Measurements from ENCODE around the gene FBL. TPM values are rescaled to one million over a fixed set of nuclear protein-coding genes. Genes with fewer than 3 reads are reported as not detected.

Gene FBL
- total RNA-seq, 1 experiment from 2014 or later = 576 TPM

- no peaks in the 10 kb centered on the region for H3K9me3 Mint-ChIP-seq
- ChIA-PET POLR2A (interaction anchor here (1.0 kb wide), 1 partner anchor 30 kb away, joined by 3 read pairs; no protein-coding TSS in a partner anchor), CTCF (interaction anchor here (1.7 kb wide), 1 partner anchor 48 kb away, joined by 10 read pairs; no protein-coding TSS in a partner anchor)
- TF ChIP-seq ZBTB21 (CRISPR knock-in tag; IDR thresholded peaks at IDR 0.05; ENCODE audit: borderline replicate concordance) (no peak), SMAD4 (CRISPR knock-in tag; IDR thresholded peaks at IDR 0.05) (no peak), TCF7 (CRISPR knock-in tag; IDR thresholded peaks at IDR 0.05; ENCODE audit: low read depth) (no peak), EMX1 (CRISPR knock-in tag; IDR thresholded peaks at IDR 0.05) (no peak), USF1 (CRISPR knock-in tag; IDR thresholded peaks at IDR 0.05) (no peak), ZNF396 (CRISPR knock-in tag; IDR thresholded peaks at IDR 0.05; ENCODE audit: borderline replicate concordance) (no peak), CREM (CRISPR knock-in tag; IDR thresholded peaks at IDR 0.05) (no peak), ESRRA (CRISPR knock-in tag; IDR thresholded peaks at IDR 0.05; ENCODE audit: borderline replicate concordance) (no peak), SP1 (CRISPR knock-in tag; conservative IDR thresholded peaks at IDR 0.05) (no peak), ATF2 (CRISPR knock-in tag; IDR thresholded peaks at IDR 0.05; ENCODE audit: borderline replicate concordance, low read depth) (no peak), JAZF1 (CRISPR knock-in tag; IDR thresholded peaks at IDR 0.05) (no peak), MAX (CRISPR knock-in tag; IDR thresholded peaks at IDR 0.05) (no peak), PREB (CRISPR knock-in tag; IDR thresholded peaks at IDR 0.05; ENCODE audit: borderline replicate concordance) (no peak), AFF4 (CRISPR knock-in tag; IDR thresholded peaks at IDR 0.05; ENCODE audit: borderline replicate concordance) (no peak), NFYB (CRISPR knock-in tag; conservative IDR thresholded peaks at IDR 0.05; ENCODE audit: low read depth) (no peak), NFE2L1 (CRISPR knock-in tag; IDR thresholded peaks at IDR 0.05) (no peak), TP53 (CRISPR knock-in tag; IDR thresholded peaks at IDR 0.05) (no peak), ETV6 (CRISPR knock-in tag; IDR thresholded peaks at IDR 0.05) (no peak)
- no peaks in the 10 kb centered on the region for H3K36me3 Mint-ChIP-seq
- no peak overlapping the region for H3K4me3 Mint-ChIP-seq
- DNase-seq (ENCODE audit: low spot score) = no peak
- H3K27me3 Mint-ChIP-seq (ENCODE audit: low read depth) = peaks cover 3% of the 10 kb centered on the region; the same call in 1 of the 2 replicates
- H3K4me1 Mint-ChIP-seq = peaks cover 28% of the 10 kb centered on the region
- no peak for ATAC-seq
- no peak overlapping the region for H3K27ac Mint-ChIP-seq
Measured at GRCh38 chr19:39795001-39795400, 51.2 kb downstream of the FBL start.

GRCh38 chr19:39792999-39793546 is 53.1 kb downstream of the FBL start:
- ATAC-seq (peak; percentile 92), DNase-seq (ENCODE audit: low spot score) (peak; percentile 85)
- Mint-ChIP-seq H3K4me3 (peak overlapping the region; percentile 69), H3K9me3 (peaks cover 7% of the 10 kb centered on the region), H3K27ac (no peak overlapping the region), H3K4me1 (peaks cover 28% of the 10 kb centered on the region), H3K27me3 (ENCODE audit: low read depth) (peaks cover 3% of the 10 kb centered on the region; the same call in 1 of the 2 replicates), H3K36me3 (no peaks in the 10 kb centered on the region)
- POLR2A ChIA-PET = interaction anchor here (0.6 to 1.1 kb wide), 3 partner anchors 53 to 204 kb away, joined by 3 to 6 read pairs (median 4); partner anchors contain the start of genes FBL and PSMC4
- CTCF ChIA-PET = interaction anchor here (0.6 to 2.9 kb wide), 36 partner anchors 9 to 460 kb away, joined by 3 to 43 read pairs (median 4); partner anchors contain the start of genes DYRK1B, FBL, LEUTX and PSMC4
- TF ChIP-seq MLX (CRISPR knock-in tag; IDR thresholded peaks at IDR 0.05) = no peak
- peak; percentile 93 for TF ChIP-seq CTCF (IDR thresholded peaks at IDR 0.05)
